Activated CD8-positive, alpha-beta T cell treated with anti-CD3 and anti-CD28 coated beads for 36 hours (primary cell): ENCODE measurements around the gene CHD1. TPM values are rescaled to one million over a fixed set of nuclear protein-coding genes. Genes with fewer than 3 reads are reported as not detected.

Source experiments
- ATAC-seq: fragments of 200-7000 bp; cut with Tn5 transposase; one replicate; pipeline ENCODE4 v1.10.0; 2021; ENCODE audit warnings: mild to moderate bottlenecking, moderate library complexity
- CTCF ChIA-PET: fragments of 350-600 bp; sonication (Branson Sonifier 250); formaldehyde crosslinking; loops from one replicate; lab custom pipeline; 2021; ENCODE audit warnings: antibody characterized with exemption; lab: Charles Lee
- POLR2A ChIA-PET: fragments of 350-600 bp; sonication (Branson Sonifier 250); formaldehyde crosslinking; loops from one replicate; lab custom pipeline; 2021; ENCODE audit warnings: antibody characterized with exemption; lab: Charles Lee
- DNase-seq: peaks from one replicate; pipeline ENCODE4 v3.0.0-alpha.2; 2020
- H3K27ac Mint-ChIP-seq: one replicate; pipeline ENCODE4 v1.8.0; 2021; ENCODE audit warnings: mild to moderate bottlenecking, mixed read lengths
- H3K27me3 Mint-ChIP-seq: one replicate; pipeline ENCODE4 v1.8.0; 2021; ENCODE audit warnings: mixed read lengths
- H3K36me3 Mint-ChIP-seq: one replicate; pipeline ENCODE4 v1.8.0; 2021; ENCODE audit warnings: low read depth, mixed read lengths
- H3K4me1 Mint-ChIP-seq: one replicate; pipeline ENCODE4 v1.8.0; 2021; ENCODE audit warnings: low read depth, mixed read lengths
- H3K4me3 Mint-ChIP-seq: one replicate; pipeline ENCODE4 v1.8.0; 2021; ENCODE audit warnings: mild to moderate bottlenecking, moderate library complexity, mixed read lengths
- H3K9me3 Mint-ChIP-seq: one replicate; pipeline ENCODE4 v1.8.0; 2021; ENCODE audit warnings: mixed read lengths
- intact Hi-C: fragments of 100-400 bp; cut with micrococcal nuclease; formaldehyde crosslinking; loops from one replicate; pipeline ENCODE4 v1.10.0; 2022
- total RNA-seq, 2 experiments: library from RNA; stranded (reverse); gene quantifications; one replicate each; pipeline ENCODE4 v1.2.3, GENCODE V29; 2021
- TF ChIP-seq, protein P1 (sequence below): fragments of 200-600 bp; IDR thresholded peaks from one replicate; pipeline ENCODE4 v1.8.0; 2022; ENCODE audit warnings: antibody characterized with exemption, mild to moderate bottlenecking

The CHD1 gene
- total RNA-seq, 2 experiments from 2014 or later, result 52.0 to 52.8 TPM

- TF ChIP-seq, protein P1, sequence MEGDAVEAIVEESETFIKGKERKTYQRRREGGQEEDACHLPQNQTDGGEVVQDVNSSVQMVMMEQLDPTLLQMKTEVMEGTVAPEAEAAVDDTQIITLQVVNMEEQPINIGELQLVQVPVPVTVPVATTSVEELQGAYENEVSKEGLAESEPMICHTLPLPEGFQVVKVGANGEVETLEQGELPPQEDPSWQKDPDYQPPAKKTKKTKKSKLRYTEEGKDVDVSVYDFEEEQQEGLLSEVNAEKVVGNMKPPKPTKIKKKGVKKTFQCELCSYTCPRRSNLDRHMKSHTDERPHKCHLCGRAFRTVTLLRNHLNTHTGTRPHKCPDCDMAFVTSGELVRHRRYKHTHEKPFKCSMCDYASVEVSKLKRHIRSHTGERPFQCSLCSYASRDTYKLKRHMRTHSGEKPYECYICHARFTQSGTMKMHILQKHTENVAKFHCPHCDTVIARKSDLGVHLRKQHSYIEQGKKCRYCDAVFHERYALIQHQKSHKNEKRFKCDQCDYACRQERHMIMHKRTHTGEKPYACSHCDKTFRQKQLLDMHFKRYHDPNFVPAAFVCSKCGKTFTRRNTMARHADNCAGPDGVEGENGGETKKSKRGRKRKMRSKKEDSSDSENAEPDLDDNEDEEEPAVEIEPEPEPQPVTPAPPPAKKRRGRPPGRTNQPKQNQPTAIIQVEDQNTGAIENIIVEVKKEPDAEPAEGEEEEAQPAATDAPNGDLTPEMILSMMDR, result no peak
- Mint-ChIP-seq H3K36me3 (no peaks in the 10 kb centered on the region), H3K27ac (no peak overlapping the region), H3K9me3 (no peaks in the 10 kb centered on the region), H3K4me1 (peaks cover 2% of the 10 kb centered on the region), H3K4me3 (no peak overlapping the region), H3K27me3 (peaks cover 3% of the 10 kb centered on the region)
- no peak for DNase-seq
- no peak for ATAC-seq
- POLR2A ChIA-PET, result no interaction called here
- CTCF ChIA-PET, result interaction anchor here (1.1 to 1.5 kb wide), 3 partner anchors 17 to 45 kb away, joined by 3 to 7 read pairs (median 5); no protein-coding TSS in a partner anchor
- intact Hi-C loops, result no loop called here
Observed at GRCh38 chr5:98813755-98814154, 115.1 kb downstream of the CHD1 start.

DNA sequence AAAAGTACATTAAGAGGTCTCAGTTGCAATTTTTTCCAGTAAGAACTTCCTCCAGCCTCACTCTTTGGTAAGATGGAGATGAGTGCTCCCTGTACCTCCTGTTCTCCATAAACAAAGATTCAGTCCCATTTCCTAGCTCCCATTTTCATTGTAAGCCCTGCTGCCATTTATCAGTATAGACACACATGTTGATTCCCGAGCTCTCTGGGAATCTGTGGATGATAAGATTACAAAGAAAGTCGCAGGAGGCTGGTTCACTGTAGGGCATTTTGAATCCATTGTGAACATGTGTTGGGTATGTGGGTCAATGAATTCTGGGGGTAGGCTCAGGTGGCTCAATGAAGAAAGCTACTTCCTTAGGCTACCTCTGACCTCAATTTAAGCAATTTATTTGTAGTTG, 118.6 kb downstream of the CHD1 start:
- DNase-seq (no peak), ATAC-seq (no peak)
- Mint-ChIP-seq H3K27ac (no peak overlapping the region), H3K4me1 (peaks cover 2% of the 10 kb centered on the region), H3K9me3 (peaks cover 9% of the 10 kb centered on the region), H3K4me3 (no peak overlapping the region), H3K36me3 (peaks cover 2% of the 10 kb centered on the region), H3K27me3 (no peaks in the 10 kb centered on the region)
- intact Hi-C loops, result no loop called here
- CTCF ChIA-PET, result interaction anchor here (1.3 kb wide), 1 partner anchor 42 kb away, joined by 3 read pairs; no protein-coding TSS in a partner anchor
- POLR2A ChIA-PET, result no interaction called here
- TF ChIP-seq, protein P1, result no peak

DNA sequence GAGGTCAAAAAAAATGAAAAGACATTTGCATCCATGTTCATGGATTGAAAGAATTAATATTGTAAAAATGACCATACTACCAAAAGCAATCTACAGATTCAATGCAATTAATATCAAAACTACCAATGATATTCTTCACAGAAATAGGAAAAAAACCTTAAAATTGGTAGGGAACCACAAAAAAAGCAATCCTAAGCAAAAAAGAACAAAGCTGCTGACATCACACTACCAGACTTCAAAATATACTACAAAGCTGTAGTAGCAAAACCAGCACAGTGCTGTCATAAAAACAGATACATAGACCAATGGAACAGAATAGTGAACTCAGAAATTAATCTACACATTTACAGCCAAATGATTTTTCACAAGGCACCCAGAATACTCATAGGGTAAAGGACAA, 121.0 kb downstream of the CHD1 start:
- H3K27ac Mint-ChIP-seq, result no peak overlapping the region
- peaks cover 2% of the 10 kb centered on the region for H3K27me3 Mint-ChIP-seq
- TF ChIP-seq, protein P1, result no peak
- intact Hi-C loops, result no loop called here
- ChIA-PET CTCF (no interaction called here), POLR2A (no interaction called here)
- no peaks in the 10 kb centered on the region for H3K4me1 Mint-ChIP-seq
- ATAC-seq (no peak), DNase-seq (no peak)
- H3K9me3 Mint-ChIP-seq, result peaks cover 11% of the 10 kb centered on the region
- H3K36me3 Mint-ChIP-seq, result peaks cover 2% of the 10 kb centered on the region
- H3K4me3 Mint-ChIP-seq, result no peak overlapping the region

GRCh38 chr5:98805070-98805469, 123.7 kb downstream of the CHD1 start:
- TF ChIP-seq, protein P1, result no peak
- H3K4me3 Mint-ChIP-seq, result no peak overlapping the region
- ATAC-seq (no peak), DNase-seq (no peak)
- H3K27me3 Mint-ChIP-seq, result peaks cover 2% of the 10 kb centered on the region
- intact Hi-C loops, result no loop called here
- H3K27ac Mint-ChIP-seq, result no peak overlapping the region
- H3K4me1 Mint-ChIP-seq, result no peaks in the 10 kb centered on the region
- ChIA-PET CTCF (no interaction called here), POLR2A (no interaction called here)
- peaks cover 2% of the 10 kb centered on the region for H3K36me3 Mint-ChIP-seq
- H3K9me3 Mint-ChIP-seq, result peaks cover 11% of the 10 kb centered on the region

DNA sequence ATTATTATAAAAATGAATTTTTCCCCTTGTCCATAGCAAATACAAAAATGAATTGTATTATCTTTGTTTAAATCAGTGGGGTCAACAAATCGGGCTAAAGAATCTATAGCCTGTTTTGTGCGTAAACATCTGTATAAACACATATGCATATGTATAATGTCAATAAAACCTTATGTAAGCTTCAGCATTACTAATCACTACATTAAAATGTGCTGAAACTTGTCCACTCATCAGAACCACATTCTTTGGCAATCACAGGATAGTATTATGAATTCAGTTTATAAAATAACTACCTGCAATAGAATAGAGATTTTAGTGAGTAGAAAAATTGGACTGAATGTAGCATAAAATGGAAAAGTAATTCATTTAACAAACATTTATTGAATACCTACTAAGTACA, 124.7 kb downstream of the CHD1 start:
- intact Hi-C loops, result no loop called here
- POLR2A ChIA-PET, result no interaction called here
- Mint-ChIP-seq H3K27me3 (peaks cover 2% of the 10 kb centered on the region), H3K36me3 (peaks cover 2% of the 10 kb centered on the region), H3K4me3 (no peak overlapping the region), H3K4me1 (no peaks in the 10 kb centered on the region), H3K27ac (no peak overlapping the region), H3K9me3 (peaks cover 11% of the 10 kb centered on the region)
- CTCF ChIA-PET, result no interaction called here
- no peak for ATAC-seq
- TF ChIP-seq, protein P1, result no peak
- no peak for DNase-seq

Other genes starting within 250 kb of the CHD1 start
- 1 to 10 TPM; 1.6 to 1.9 TPM for gene RGMB, start 155.3 kb downstream of the CHD1 start, total RNA-seq